HEK293 (cell line): ENCODE data around the gene PTTG1.
"Not testable (repeated sequence)": the region's sequence is repeated elsewhere in the genome, so short reads cannot be mapped to it uniquely, and the experiment has no call there.

Source experiments
- CTCF ChIA-PET: fragments of 350-600 bp; formaldehyde crosslinking; extraction: SDS; loops from one replicate; lab custom pipeline; 2021; ENCODE audit warnings: antibody characterized with exemption; lab: Yijun Ruan, JAX
- POLR2A ChIA-PET: fragments of 300-600 bp; formaldehyde crosslinking; extraction: SDS; loops from one replicate; lab custom pipeline; 2020; ENCODE audit warnings: antibody characterized with exemption, inconsistent platforms; lab: Yijun Ruan, JAX
- H3K27ac ChIP-seq: fragments of 200-500 bp; sonication (Bioruptor generic); 2 replicates; pipeline ENCODE4 v1.5.1; 2014; ENCODE audit warnings: low read depth, low read length, control low read depth, inconsistent platforms; ENCODE audit errors: extremely low read depth
- H3K36me3 ChIP-seq, 2 experiments: fragments of 200-500 bp in 1 of 2; sonication (Bioruptor generic) in 1 of 2; 1 replicate in 1 of 2; 2 replicates in 1 of 2; pipeline ENCODE4 v1.5.1; 2014 to 2017; ENCODE audit warnings: inconsistent platforms in 2 of 2, low read length in 2 of 2; ENCODE audit not compliant: control insufficient read depth in 2 of 2, insufficient read depth in 1 of 2
- H3K4me1 ChIP-seq: fragments of 200-500 bp; sonication (Bioruptor generic); 2 replicates; pipeline ENCODE4 v1.5.1; 2014; ENCODE audit warnings: mild to moderate bottlenecking, low read length, inconsistent platforms; ENCODE audit not compliant: control insufficient read depth, insufficient read depth
- H3K4me3 ChIP-seq: 2 replicates; pipeline ENCODE4 v1.5.1; 2011; ENCODE audit warnings: low read depth, mild to moderate bottlenecking, control low read depth, low read length, moderate library complexity
- H3K9me3 ChIP-seq: fragments of 200-500 bp; sonication (Bioruptor generic); 2 replicates; pipeline ENCODE4 v1.5.1; 2014; ENCODE audit warnings: low read depth, low read length, inconsistent platforms; ENCODE audit not compliant: control insufficient read depth, insufficient read depth
- EGR2 ChIP-seq: fragments of 450-650 bp; formaldehyde crosslinking; IDR thresholded peaks from 2 replicates; pipeline ENCODE4 v1.5.1; 2016; ENCODE audit warnings: low read depth, missing biosample characterization, missing genetic modification characterization
- KLF9 ChIP-seq: fragments of 450-650 bp; formaldehyde crosslinking; IDR thresholded peaks from 2 replicates; pipeline ENCODE4 v1.5.1; 2016; ENCODE audit warnings: missing biosample characterization, missing genetic modification characterization, low read depth
- PRDM1 ChIP-seq: fragments of 450-650 bp; formaldehyde crosslinking; IDR thresholded peaks from 2 replicates; pipeline ENCODE4; 2016; ENCODE audit warnings: missing biosample characterization, missing genetic modification characterization
- WT1 ChIP-seq: fragments of 450-650 bp; formaldehyde crosslinking; IDR thresholded peaks from 2 replicates; pipeline ENCODE4 v1.5.1; 2016; ENCODE audit warnings: missing biosample characterization, missing genetic modification characterization
- ZBTB20 ChIP-seq: fragments of 450-650 bp; formaldehyde crosslinking; IDR thresholded peaks from 2 replicates; pipeline ENCODE4 v1.5.1; 2016; ENCODE audit warnings: missing biosample characterization, missing genetic modification characterization
- ZFHX2 ChIP-seq: fragments of 450-650 bp; formaldehyde crosslinking; conservative IDR thresholded peaks from 2 replicates; pipeline ENCODE4 v1.5.1; 2016; ENCODE audit warnings: missing biosample characterization, missing genetic modification characterization
- ZNF146 ChIP-seq: fragments of 450-650 bp; formaldehyde crosslinking; IDR thresholded peaks from 2 replicates; pipeline ENCODE4 v1.5.1; 2016; ENCODE audit warnings: missing biosample characterization, missing genetic modification characterization
- ZNF157 ChIP-seq: fragments of 450-650 bp; formaldehyde crosslinking; IDR thresholded peaks from 2 replicates; pipeline ENCODE4 v1.5.1; 2016; ENCODE audit warnings: missing biosample characterization, missing genetic modification characterization
- ZNF2 ChIP-seq: fragments of 450-650 bp; formaldehyde crosslinking; IDR thresholded peaks from 2 replicates; pipeline ENCODE4 v1.5.1; 2016; ENCODE audit warnings: missing biosample characterization, missing genetic modification characterization
- ZNF335 ChIP-seq: fragments of 450-650 bp; formaldehyde crosslinking; conservative IDR thresholded peaks from 2 replicates; pipeline ENCODE4 v1.5.1; 2016; ENCODE audit warnings: missing biosample characterization, missing genetic modification characterization
- ZNF341 ChIP-seq: fragments of 450-650 bp; formaldehyde crosslinking; IDR thresholded peaks from 2 replicates; pipeline ENCODE4; 2016; ENCODE audit warnings: low read depth, missing biosample characterization, missing genetic modification characterization
- ZNF394 ChIP-seq: fragments of 450-650 bp; formaldehyde crosslinking; IDR thresholded peaks from 2 replicates; pipeline ENCODE4 v1.5.1; 2016; ENCODE audit warnings: missing biosample characterization, missing genetic modification characterization, mild to moderate bottlenecking, moderate library complexity, borderline replicate concordance
- ZNF585B ChIP-seq: fragments of 450-650 bp; formaldehyde crosslinking; IDR thresholded peaks from 2 replicates; pipeline ENCODE4 v1.5.1; 2016; ENCODE audit warnings: missing biosample characterization, missing genetic modification characterization
- ZNF654 ChIP-seq: fragments of 450-650 bp; formaldehyde crosslinking; IDR thresholded peaks from 2 replicates; pipeline ENCODE4 v1.5.1; 2016; ENCODE audit warnings: low read depth, missing biosample characterization, missing genetic modification characterization
- ZNF707 ChIP-seq: fragments of 450-650 bp; formaldehyde crosslinking; IDR thresholded peaks from 2 replicates; pipeline ENCODE4 v1.5.1; 2016; ENCODE audit warnings: missing biosample characterization, missing genetic modification characterization
- ZNF785 ChIP-seq: fragments of 450-650 bp; formaldehyde crosslinking; IDR thresholded peaks from 2 replicates; pipeline ENCODE4 v1.5.1; 2016; ENCODE audit warnings: missing biosample characterization, missing genetic modification characterization
- ZSCAN23 ChIP-seq: fragments of 450-650 bp; formaldehyde crosslinking; IDR thresholded peaks from 2 replicates; pipeline ENCODE4 v1.5.1; 2016; ENCODE audit warnings: missing biosample characterization, missing genetic modification characterization
- ZSCAN30 ChIP-seq: fragments of 450-650 bp; IDR thresholded peaks from 2 replicates; pipeline ENCODE4 v1.5.1; 2018; ENCODE audit warnings: missing biosample characterization, mild to moderate bottlenecking, missing genetic modification characterization, moderate library complexity
- TF ChIP-seq, protein P1 (sequence below): fragments of 450-650 bp; formaldehyde crosslinking; IDR thresholded peaks from 2 replicates; pipeline ENCODE4 v1.5.1; 2017; ENCODE audit warnings: missing biosample characterization, missing genetic modification characterization
- TF ChIP-seq, protein P2 (sequence below): fragments of 450-650 bp; formaldehyde crosslinking; IDR thresholded peaks from 2 replicates; pipeline ENCODE4 v1.5.1; 2016; ENCODE audit warnings: missing biosample characterization, missing genetic modification characterization
- TF ChIP-seq, protein P3 (sequence below): fragments of 450-650 bp; formaldehyde crosslinking; IDR thresholded peaks from 2 replicates; pipeline ENCODE4 v1.5.1; 2016; ENCODE audit warnings: missing biosample characterization, missing genetic modification characterization
- TF ChIP-seq, protein P4 (sequence below): fragments of 450-650 bp; formaldehyde crosslinking; IDR thresholded peaks from 2 replicates; pipeline ENCODE4 v1.5.1; 2016; ENCODE audit warnings: missing biosample characterization, missing genetic modification characterization

PTTG1 gene

DNA sequence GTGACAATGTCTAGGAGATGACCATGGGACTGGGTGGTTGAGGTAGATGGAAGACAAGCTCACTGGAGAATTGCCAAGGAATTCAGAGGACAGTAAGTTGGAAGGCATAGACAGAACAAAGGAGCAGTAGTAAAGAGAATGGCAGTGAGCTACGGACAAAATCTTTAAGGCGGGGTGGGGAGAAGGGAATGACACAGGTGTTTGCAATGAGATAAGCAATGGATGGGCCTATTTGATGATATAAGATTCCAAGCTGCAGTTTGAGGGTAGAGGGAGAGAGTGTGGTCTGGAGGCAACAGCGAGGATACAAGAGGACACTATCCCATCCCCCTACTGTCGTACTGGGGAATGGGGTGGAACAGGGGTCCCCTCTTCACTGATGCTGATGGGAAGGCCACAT, 14.4 kb downstream of the PTTG1 start (continued):
- TF ChIP-seq, protein P1, sequence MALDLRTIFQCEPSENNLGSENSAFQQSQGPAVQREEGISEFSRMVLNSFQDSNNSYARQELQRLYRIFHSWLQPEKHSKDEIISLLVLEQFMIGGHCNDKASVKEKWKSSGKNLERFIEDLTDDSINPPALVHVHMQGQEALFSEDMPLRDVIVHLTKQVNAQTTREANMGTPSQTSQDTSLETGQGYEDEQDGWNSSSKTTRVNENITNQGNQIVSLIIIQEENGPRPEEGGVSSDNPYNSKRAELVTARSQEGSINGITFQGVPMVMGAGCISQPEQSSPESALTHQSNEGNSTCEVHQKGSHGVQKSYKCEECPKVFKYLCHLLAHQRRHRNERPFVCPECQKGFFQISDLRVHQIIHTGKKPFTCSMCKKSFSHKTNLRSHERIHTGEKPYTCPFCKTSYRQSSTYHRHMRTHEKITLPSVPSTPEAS, result no peak
- TF ChIP-seq, all 188 proteins: peak for 0

DNA sequence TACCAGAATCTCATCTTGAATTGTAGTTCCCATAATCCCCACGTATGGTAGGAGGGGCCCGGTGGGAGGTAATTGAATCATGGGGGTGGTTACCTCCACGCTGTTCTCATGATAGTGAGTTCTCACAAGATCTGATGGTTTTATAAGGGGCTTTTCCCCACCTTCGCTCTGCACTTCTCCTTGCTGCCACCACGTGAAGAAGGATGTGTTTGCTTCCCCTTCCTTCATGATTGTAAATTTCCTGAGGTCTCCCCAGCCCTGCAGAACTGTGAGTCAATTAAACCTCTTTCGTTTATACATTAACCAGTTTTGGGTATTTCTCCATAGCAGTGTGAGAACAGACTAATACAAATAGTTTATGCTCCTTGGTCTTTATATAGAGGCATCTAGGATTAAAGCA, 15.0 kb downstream of the PTTG1 start:
- CTCF ChIA-PET, result not testable (repeated sequence)

DNA sequence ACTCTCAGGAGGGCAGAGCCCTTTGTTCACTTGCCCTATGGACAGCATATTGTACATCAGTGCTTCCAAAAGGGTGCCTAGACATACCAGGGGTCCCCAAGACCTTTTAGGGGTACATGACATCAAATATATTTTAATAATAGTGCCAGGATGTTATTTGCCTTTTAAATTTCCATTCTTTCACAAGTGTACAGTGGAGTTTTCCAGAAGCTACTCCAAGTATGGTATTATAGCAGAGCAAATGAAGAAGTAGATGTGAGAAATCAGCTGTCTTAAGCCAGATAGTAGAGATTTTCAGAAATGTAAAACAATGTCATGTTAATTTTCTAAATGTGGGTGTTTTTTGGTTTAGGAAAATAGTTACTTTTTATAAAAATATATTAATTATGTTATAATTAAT, 15.6 kb downstream of the PTTG1 start:
- Histone ChIP-seq H3K27ac (no peak overlapping the region), H3K36me3 (no peaks in the 10 kb centered on the region), H3K9me3 (no peaks in the 10 kb centered on the region), H3K4me3 (no peak overlapping the region), H3K4me1 (no peaks in the 10 kb centered on the region; the same call in 1 of the 2 replicates)
- ChIA-PET CTCF (interaction anchor here (0.6 to 4.1 kb wide), 10 partner anchors 9 to 218 kb away, joined by 3 to 56 read pairs (median 10); partner anchors contain the start of genes PTTG1 and SLU7), POLR2A (no interaction called here)
- TF ChIP-seq ZNF585B (no peak), PRDM1 (no peak)
- TF ChIP-seq, protein P2, sequence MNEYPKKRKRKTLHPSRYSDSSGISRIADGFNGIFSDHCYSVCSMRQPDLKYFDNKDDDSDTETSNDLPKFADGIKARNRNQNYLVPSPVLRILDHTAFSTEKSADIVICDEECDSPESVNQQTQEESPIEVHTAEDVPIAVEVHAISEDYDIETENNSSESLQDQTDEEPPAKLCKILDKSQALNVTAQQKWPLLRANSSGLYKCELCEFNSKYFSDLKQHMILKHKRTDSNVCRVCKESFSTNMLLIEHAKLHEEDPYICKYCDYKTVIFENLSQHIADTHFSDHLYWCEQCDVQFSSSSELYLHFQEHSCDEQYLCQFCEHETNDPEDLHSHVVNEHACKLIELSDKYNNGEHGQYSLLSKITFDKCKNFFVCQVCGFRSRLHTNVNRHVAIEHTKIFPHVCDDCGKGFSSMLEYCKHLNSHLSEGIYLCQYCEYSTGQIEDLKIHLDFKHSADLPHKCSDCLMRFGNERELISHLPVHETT (tag by site-specific recombination), result no peak

More for the DNA sequence above, 15.0 kb downstream of the PTTG1 start:
- H3K4me3 ChIP-seq, H3K9me3 ChIP-seq, H3K36me3 ChIP-seq, H3K4me1 ChIP-seq, POLR2A ChIA-PET, H3K27ac ChIP-seq: not testable (repeated sequence)
- peak; percentile 30; the same call in 1 of the 2 replicates for TF ChIP-seq ZFHX2 (tag by site-specific recombination)
- peak; percentile 57 for TF ChIP-seq EGR2 (tag by site-specific recombination)

DNA sequence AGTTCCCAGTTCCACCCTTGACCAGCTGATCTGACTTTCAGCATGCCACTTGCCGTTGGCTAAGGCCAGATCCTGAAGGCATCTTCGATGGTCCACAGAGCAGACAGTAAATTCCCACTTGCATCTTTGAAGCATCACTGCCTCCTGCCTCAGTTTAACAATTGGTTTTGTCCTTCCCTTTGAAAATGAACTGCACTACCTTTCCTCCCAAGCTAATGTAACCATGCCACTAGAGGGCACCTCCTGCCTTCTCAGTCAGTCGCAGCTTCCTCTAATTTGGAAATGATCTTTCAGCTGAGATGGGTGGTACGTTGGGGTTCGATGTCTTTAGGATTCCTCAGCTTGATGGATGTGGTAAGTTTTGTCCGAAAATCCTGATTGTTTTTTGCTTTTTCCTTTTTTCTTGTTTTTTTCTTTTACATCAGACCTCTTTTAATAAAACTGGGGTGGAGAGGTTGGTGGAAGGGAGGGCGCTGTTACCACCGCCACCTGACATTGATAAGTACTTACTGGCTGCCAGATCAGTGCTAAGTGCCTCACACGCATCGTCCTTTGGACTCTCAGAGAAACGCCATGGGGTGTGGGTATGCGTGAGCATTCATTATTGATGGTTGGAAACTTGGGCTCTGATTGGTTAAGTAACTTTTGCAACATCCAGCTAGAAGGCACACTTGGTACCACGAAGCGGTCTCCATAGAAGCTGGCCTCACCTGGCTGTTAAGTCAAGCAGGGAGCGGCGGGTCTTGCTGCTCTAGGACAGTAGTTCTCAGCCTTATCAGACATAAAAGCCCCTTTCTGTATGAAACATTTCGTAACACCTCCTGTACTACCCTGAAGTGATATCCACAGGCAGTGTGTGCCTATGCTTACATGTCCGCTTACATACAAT, 16.9 kb downstream of the PTTG1 start:
- Histone ChIP-seq H3K27ac (no peak overlapping the region), H3K9me3 (no peaks in the 10 kb centered on the region), H3K4me3 (peak overlapping the region; percentile 21; the same call in 1 of the 2 replicates), H3K36me3 (no peaks in the 10 kb centered on the region), H3K4me1 (no peaks in the 10 kb centered on the region; the same call in 1 of the 2 replicates)
- ChIA-PET CTCF (interaction anchor here (0.5 to 4.1 kb wide), 41 partner anchors 8 to 1445 kb away, joined by 3 to 56 read pairs (median 5); partner anchors contain the start of genes C1QTNF2, PTTG1 and SLU7), POLR2A (interaction anchor here (0.7 to 1.7 kb wide), 3 partner anchors 17 to 19 kb away, joined by 5 to 9 read pairs (median 7); partner anchors contain the start of genes PTTG1 and SLU7)
- TF ChIP-seq ZNF654 (tag by site-specific recombination), result peak; percentile 90
- TF ChIP-seq ZNF146 (tag by site-specific recombination), result no peak
- TF ChIP-seq ZNF394 (tag by site-specific recombination), result no peak
- TF ChIP-seq ZNF341 (tag by site-specific recombination), result peak; percentile 86
- TF ChIP-seq ZSCAN30, result no peak
- TF ChIP-seq ZNF335 (tag by site-specific recombination), result peak; percentile 26
- TF ChIP-seq WT1 (tag by site-specific recombination), result no peak
- TF ChIP-seq ZSCAN23, result peak; percentile 97
- no peak for TF ChIP-seq ZNF785 (tag by site-specific recombination)
- TF ChIP-seq, protein P3, sequence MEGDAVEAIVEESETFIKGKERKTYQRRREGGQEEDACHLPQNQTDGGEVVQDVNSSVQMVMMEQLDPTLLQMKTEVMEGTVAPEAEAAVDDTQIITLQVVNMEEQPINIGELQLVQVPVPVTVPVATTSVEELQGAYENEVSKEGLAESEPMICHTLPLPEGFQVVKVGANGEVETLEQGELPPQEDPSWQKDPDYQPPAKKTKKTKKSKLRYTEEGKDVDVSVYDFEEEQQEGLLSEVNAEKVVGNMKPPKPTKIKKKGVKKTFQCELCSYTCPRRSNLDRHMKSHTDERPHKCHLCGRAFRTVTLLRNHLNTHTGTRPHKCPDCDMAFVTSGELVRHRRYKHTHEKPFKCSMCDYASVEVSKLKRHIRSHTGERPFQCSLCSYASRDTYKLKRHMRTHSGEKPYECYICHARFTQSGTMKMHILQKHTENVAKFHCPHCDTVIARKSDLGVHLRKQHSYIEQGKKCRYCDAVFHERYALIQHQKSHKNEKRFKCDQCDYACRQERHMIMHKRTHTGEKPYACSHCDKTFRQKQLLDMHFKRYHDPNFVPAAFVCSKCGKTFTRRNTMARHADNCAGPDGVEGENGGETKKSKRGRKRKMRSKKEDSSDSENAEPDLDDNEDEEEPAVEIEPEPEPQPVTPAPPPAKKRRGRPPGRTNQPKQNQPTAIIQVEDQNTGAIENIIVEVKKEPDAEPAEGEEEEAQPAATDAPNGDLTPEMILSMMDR (tag by site-specific recombination), result peak; percentile 92
- TF ChIP-seq ZNF707, result no peak
- TF ChIP-seq, protein P4, sequence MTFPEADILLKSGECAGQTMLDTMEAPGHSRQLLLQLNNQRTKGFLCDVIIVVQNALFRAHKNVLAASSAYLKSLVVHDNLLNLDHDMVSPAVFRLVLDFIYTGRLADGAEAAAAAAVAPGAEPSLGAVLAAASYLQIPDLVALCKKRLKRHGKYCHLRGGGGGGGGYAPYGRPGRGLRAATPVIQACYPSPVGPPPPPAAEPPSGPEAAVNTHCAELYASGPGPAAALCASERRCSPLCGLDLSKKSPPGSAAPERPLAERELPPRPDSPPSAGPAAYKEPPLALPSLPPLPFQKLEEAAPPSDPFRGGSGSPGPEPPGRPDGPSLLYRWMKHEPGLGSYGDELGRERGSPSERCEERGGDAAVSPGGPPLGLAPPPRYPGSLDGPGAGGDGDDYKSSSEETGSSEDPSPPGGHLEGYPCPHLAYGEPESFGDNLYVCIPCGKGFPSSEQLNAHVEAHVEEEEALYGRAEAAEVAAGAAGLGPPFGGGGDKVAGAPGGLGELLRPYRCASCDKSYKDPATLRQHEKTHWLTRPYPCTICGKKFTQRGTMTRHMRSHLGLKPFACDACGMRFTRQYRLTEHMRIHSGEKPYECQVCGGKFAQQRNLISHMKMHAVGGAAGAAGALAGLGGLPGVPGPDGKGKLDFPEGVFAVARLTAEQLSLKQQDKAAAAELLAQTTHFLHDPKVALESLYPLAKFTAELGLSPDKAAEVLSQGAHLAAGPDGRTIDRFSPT (tag by site-specific recombination), result no peak
- peak; percentile 94 for TF ChIP-seq ZNF2
- no peak for TF ChIP-seq ZBTB20 (tag by site-specific recombination)
- TF ChIP-seq ZNF157 (tag by site-specific recombination), result no peak
- TF ChIP-seq KLF9 (tag by site-specific recombination), result no peak
